GM12875 (cell line): ENCODE results near the gene FNDC3B.
A peak's percentile ranks its signal among the peaks of the same experiment; 100 is the strongest.

Experiments used
- H3K4me3 ChIP-seq: one replicate; pipeline ENCODE4 v1.5.1; 2011; ENCODE audit warnings: low read depth, low read length, control low read depth
- TF ChIP-seq, protein P1 (sequence below): IDR thresholded peaks from 2 replicates; pipeline ENCODE4 v1.5.1; 2011; ENCODE audit warnings: low read depth, mild to moderate bottlenecking, control low read depth, inconsistent platforms, low read length, moderate library complexity, borderline replicate concordance; ENCODE audit not compliant: insufficient read depth

FNDC3B gene

GRCh38 chr3:172282850-172283249 is 243.5 kb downstream of the FNDC3B start:
- H3K4me3 ChIP-seq = no peak overlapping the region
- TF ChIP-seq, protein P1, sequence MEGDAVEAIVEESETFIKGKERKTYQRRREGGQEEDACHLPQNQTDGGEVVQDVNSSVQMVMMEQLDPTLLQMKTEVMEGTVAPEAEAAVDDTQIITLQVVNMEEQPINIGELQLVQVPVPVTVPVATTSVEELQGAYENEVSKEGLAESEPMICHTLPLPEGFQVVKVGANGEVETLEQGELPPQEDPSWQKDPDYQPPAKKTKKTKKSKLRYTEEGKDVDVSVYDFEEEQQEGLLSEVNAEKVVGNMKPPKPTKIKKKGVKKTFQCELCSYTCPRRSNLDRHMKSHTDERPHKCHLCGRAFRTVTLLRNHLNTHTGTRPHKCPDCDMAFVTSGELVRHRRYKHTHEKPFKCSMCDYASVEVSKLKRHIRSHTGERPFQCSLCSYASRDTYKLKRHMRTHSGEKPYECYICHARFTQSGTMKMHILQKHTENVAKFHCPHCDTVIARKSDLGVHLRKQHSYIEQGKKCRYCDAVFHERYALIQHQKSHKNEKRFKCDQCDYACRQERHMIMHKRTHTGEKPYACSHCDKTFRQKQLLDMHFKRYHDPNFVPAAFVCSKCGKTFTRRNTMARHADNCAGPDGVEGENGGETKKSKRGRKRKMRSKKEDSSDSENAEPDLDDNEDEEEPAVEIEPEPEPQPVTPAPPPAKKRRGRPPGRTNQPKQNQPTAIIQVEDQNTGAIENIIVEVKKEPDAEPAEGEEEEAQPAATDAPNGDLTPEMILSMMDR = no peak

GRCh38 chr3:172283841-172284357 is 244.5 kb downstream of the FNDC3B start:
- TF ChIP-seq, protein P1 = no peak
- no peak overlapping the region for H3K4me3 ChIP-seq

DNA sequence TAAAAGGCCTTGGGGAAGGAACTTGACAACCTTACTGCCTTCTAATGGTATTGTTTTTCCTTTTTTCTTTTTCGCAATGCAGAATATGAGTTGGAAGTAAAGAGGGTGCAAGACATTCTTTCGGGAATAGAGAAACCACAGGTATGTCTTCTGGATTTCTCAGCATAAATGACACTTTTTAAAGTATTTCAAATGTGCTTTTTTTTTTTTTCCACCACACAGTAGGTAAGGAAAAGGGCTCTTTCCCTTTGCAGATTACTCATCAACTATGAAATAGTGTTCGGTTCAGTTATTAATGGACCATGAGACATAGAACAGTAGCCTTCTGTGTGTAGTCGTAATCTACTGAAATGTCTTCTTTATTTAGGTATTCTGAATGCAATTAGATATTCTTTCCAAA is 246.5 kb downstream of the FNDC3B start:
- TF ChIP-seq, protein P1 = no peak
- no peak overlapping the region for H3K4me3 ChIP-seq

GRCh38 chr3:172286548-172287148 is 247.3 kb downstream of the FNDC3B start:
- H3K4me3 ChIP-seq = no peak overlapping the region
- TF ChIP-seq, protein P1 = no peak

DNA sequence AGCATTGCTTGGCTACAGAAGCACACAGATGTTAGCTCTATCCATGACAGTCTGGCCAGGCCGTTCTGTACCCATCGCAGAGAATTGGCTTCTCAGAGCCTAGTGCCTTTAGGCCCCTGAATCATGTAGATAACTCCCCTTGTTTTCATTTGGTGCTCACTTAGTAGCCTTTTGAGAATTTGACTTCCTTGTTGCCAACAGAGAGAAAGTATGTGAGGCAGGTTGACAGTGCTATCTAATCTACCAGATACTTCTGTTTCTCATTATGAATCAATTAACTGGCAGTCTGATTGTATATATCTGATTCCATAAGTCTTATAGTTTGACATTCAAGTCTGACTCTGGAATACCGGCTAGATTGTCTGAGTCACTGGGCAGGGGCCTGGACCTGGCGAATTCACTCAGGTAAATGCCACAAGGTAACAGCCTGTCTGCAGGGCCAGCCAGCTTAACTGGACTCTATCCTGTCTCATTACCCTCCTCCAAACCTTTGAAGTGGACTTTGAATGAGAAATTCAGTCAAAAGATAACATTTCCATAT is 248.6 kb downstream of the FNDC3B start:
- H3K4me3 ChIP-seq = no peak overlapping the region
- TF ChIP-seq, protein P1 = no peak

- no peak overlapping the region for H3K4me3 ChIP-seq
- TF ChIP-seq, protein P1 = no peak
Measured at GRCh38 chr3:172288651-172289050, 249.3 kb downstream of the FNDC3B start.

DNA sequence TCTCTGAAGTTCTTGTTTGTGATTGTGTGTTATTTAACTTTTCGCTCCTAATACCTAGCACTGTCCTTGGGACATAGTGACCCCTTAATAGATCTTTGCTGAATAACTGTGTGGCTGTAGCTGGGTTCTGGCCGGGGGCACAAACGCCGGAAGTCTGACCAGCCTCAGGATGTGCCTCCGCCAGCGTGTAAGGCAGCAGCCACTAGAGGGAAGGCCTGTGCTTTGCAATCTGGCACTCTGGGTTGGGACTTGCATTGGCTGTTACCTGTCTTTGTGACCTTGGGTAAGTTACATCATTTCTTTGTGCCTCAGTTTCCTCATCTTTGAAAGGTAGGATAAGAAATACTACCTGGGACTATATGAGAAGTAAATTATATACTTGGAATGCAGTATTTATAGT is 250.2 kb downstream of the FNDC3B start:
- no peak overlapping the region for H3K4me3 ChIP-seq
- TF ChIP-seq, protein P1 = peak; percentile 17; the same call in 1 of the 2 replicates
